PC-3 (cell line): ENCODE results near the gene EBF4. TPM values are rescaled to one million over a fixed set of nuclear protein-coding genes. Genes with fewer than 3 reads are reported as not detected.

ENCODE experiments used
- ATAC-seq: fragments of 200-7000 bp; cut with Tn5 transposase; 2 replicates; pipeline ENCODE4 v1.9.1; 2020; ENCODE audit warnings: mild to moderate bottlenecking, moderate library complexity
- BruUV-seq: library from RNA; stranded (reverse); fragments of 400-500 nt; replicated peaks from 2 replicates; lab custom pipeline; 2021; lab: Mats Ljungman, UMichigan
- CTCF ChIA-PET: fragments of 300-600 bp; sonication (Branson Sonifier 250); formaldehyde crosslinking; loops from one replicate; lab custom pipeline; 2022; ENCODE audit warnings: antibody characterized with exemption; lab: Charles Lee
- POLR2A ChIA-PET: fragments of 300-600 bp; sonication (Branson Sonifier 250); formaldehyde crosslinking; loops from one replicate; lab custom pipeline; 2022; ENCODE audit warnings: antibody characterized with exemption; ENCODE audit not compliant: unreplicated experiment; lab: Charles Lee
- DNase-seq: peaks from one replicate; pipeline ENCODE4 v3.0.0-alpha.2; 2015
- H2AFZ ChIP-seq: fragments of 300-600 bp; sonication (generic); 2 replicates; pipeline ENCODE4 v1.6.0; 2016; ENCODE audit warnings: antibody characterized with exemption, low read length
- H3F3A ChIP-seq: fragments of 300-600 bp; sonication (generic); one replicate; pipeline ENCODE4 v1.6.0; 2017; ENCODE audit warnings: antibody characterized with exemption, low read length, control low read depth, mild to moderate bottlenecking; ENCODE audit not compliant: unreplicated experiment
- H3K27ac ChIP-seq: fragments of 300-600 bp; sonication (generic); 2 replicates; pipeline ENCODE4 v1.5.1; 2016; ENCODE audit warnings: mild to moderate bottlenecking, low read length
- H3K27me3 ChIP-seq: fragments of 300-600 bp; sonication (generic); 2 replicates; pipeline ENCODE4 v1.6.1; 2016; ENCODE audit warnings: low read length, mixed read lengths
- H3K36me3 ChIP-seq: fragments of 300-600 bp; sonication (generic); 2 replicates; pipeline ENCODE4 v1.6.1; 2016; ENCODE audit warnings: low read depth, mixed run types, low read length, mixed read lengths
- H3K4me1 ChIP-seq: fragments of 300-600 bp; sonication (generic); 2 replicates; pipeline ENCODE4 v1.5.1; 2016; ENCODE audit warnings: low read length; ENCODE audit not compliant: insufficient read depth
- H3K4me2 ChIP-seq: fragments of 300-600 bp; sonication (generic); 2 replicates; pipeline ENCODE4 v1.6.0; 2016; ENCODE audit warnings: low read length
- H3K4me3 ChIP-seq: fragments of 300-600 bp; sonication (generic); 2 replicates; pipeline ENCODE4 v1.5.1; 2016; ENCODE audit warnings: mild to moderate bottlenecking, low read length, mixed read lengths
- H3K79me2 ChIP-seq: fragments of 300-600 bp; sonication (generic); 2 replicates; pipeline ENCODE4 v1.6.1; 2017; ENCODE audit warnings: low read length, mixed read lengths
- H3K9ac ChIP-seq: fragments of 300-600 bp; sonication (generic); 2 replicates; pipeline ENCODE4 v1.6.0; 2016; ENCODE audit warnings: mild to moderate bottlenecking, low read length
- H3K9me2 ChIP-seq: fragments of 300-600 bp; sonication (generic); replicated peaks from 2 replicates; pipeline ENCODE4 v1.6.1; 2016; ENCODE audit warnings: mixed run types, low read length, mixed read lengths
- H3K9me3 ChIP-seq: fragments of 300-600 bp; sonication (generic); 2 replicates; pipeline ENCODE4 v1.6.1; 2016; ENCODE audit warnings: low read length, mixed read lengths
- H4K20me1 ChIP-seq: fragments of 300-600 bp; sonication (generic); 2 replicates; pipeline ENCODE4 v1.6.1; 2016; ENCODE audit warnings: low read length, mixed read lengths
- CTCF ChIP-seq: fragments of 300-600 bp; sonication (generic); conservative IDR thresholded peaks from 2 replicates; pipeline ENCODE4 v1.5.1; 2017; ENCODE audit warnings: antibody characterized with exemption, low read depth, mild to moderate bottlenecking, low read length
- EZH2 ChIP-seq: fragments of 300-600 bp; sonication (generic); IDR thresholded peaks from one replicate; pipeline ENCODE4 v1.6.1; 2017; ENCODE audit warnings: antibody characterized with exemption, mild to moderate bottlenecking, low read length; ENCODE audit not compliant: unreplicated experiment
- EZH2phosphoT487 ChIP-seq: fragments of 300-600 bp; sonication (generic); IDR thresholded peaks from 2 replicates; pipeline ENCODE4 v1.6.1; 2018; ENCODE audit warnings: mild to moderate bottlenecking, antibody characterized with exemption, low read length, borderline replicate concordance
- intact Hi-C: fragments of 100-400 bp; cut with micrococcal nuclease; formaldehyde crosslinking; loops from 2 replicates; pipeline ENCODE4 v1.9.0; 2023
- total RNA-seq: library from RNA; depleted of rRNA; stranded (reverse); fragments of >200 nt; gene quantifications from 2 replicates; pipeline ENCODE4 v1.2.3, GENCODE V29; 2014

The EBF4 gene
- total RNA-seq, 1 experiment from 2014 or later, result 1.8 TPM

DNA sequence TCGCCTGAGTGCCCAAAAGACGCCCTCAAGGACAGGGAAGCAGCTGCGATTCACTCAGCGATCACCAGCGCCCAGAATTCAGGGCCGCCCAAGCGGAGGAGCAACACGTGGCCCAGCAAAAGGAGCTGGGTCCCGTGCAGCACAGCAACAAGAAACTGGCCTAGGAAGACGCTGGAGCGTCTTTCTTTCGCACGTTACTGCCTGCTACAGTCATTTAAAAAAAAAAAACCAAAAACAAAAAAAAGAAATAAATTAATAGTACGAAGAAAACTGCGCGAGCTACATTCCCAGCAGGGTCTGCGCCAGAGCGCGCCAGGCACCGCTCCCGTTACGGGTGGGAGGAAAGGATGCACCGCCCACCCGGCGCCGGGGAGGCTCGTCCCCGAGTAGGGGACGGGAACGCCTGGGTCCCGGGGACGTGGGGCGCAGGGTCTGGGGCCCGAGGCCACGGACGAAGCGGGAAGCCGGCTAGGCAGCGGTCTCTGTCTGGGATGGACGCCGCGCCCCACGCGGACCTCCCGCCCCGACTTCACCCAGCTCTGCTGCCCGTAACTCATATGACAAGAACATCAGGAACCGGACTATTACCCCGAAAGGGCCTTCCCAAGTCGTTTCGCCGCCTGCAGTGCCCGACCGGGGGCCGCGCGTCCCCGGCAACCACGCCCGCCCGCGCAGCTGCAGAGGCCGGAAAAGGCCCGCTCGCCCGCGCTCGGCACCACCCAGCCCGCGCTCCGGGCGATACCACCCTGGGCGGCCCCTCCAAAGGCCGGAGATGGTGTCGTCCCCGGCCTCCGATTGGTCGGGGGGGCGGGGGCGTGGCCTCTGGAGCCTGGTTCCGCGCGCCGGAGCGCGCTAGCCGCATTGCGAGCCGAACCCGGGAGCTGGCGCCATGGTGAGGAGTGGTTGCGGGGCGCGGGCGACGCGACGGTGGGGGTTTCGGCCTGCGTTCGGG, 40.5 kb upstream of the EBF4 start, which contains the start of gene NOP56:
NOP56 (plus strand) TSS at position 861 of the 952 bp plus-strand sequence; CDS start at position 890, 29 bp downstream.
- Histone ChIP-seq H3K9me2 (no peaks in the 10 kb centered on the region), H3K4me3 (peak within 1 kb of the TSS; percentile 97), H4K20me1 (peaks cover 44% of the 10 kb centered on the region), H3K4me2 (peak within 1 kb of the TSS; percentile 92), H2AFZ (peak within 1 kb of the TSS; percentile 82), H3K4me1 (peaks cover 25% of the 10 kb centered on the region), H3F3A (peaks cover 33% of the 10 kb centered on the region), H3K9ac (peak within 1 kb of the TSS; percentile 98), H3K27me3 (no peaks in the 10 kb centered on the region), H3K9me3 (no peaks in the 10 kb centered on the region), H3K27ac (peak within 1 kb of the TSS; percentile 80), H3K79me2 (peaks cover 61% of the 10 kb centered on the region), H3K36me3 (peaks cover 44% of the 10 kb centered on the region)
- DNase-seq, result peak; percentile 94
- intact Hi-C loops, result loop anchor here (1.0 kb wide), 1 partner anchor 12 kb away; the partner anchor contains the start of gene IDH3B
- CTCF ChIA-PET, result interaction anchor here (0.6 to 1.2 kb wide), 2 partner anchors 68 to 200 kb away, joined by 3 to 5 read pairs; no protein-coding TSS in a partner anchor
- peak; percentile 92 for ATAC-seq
- POLR2A ChIA-PET, result interaction anchor here (0.6 to 1.0 kb wide), 6 partner anchors 9 to 1268 kb away, joined by 3 to 7 read pairs (median 4); partner anchors contain the start of genes ADISSP, IDH3B and SNRPB
- BruUV-seq, result TSS peak; percentile 56
- TF ChIP-seq EZH2phosphoT487, result no peak
- no peak for TF ChIP-seq CTCF
- TF ChIP-seq EZH2, result no peak

DNA sequence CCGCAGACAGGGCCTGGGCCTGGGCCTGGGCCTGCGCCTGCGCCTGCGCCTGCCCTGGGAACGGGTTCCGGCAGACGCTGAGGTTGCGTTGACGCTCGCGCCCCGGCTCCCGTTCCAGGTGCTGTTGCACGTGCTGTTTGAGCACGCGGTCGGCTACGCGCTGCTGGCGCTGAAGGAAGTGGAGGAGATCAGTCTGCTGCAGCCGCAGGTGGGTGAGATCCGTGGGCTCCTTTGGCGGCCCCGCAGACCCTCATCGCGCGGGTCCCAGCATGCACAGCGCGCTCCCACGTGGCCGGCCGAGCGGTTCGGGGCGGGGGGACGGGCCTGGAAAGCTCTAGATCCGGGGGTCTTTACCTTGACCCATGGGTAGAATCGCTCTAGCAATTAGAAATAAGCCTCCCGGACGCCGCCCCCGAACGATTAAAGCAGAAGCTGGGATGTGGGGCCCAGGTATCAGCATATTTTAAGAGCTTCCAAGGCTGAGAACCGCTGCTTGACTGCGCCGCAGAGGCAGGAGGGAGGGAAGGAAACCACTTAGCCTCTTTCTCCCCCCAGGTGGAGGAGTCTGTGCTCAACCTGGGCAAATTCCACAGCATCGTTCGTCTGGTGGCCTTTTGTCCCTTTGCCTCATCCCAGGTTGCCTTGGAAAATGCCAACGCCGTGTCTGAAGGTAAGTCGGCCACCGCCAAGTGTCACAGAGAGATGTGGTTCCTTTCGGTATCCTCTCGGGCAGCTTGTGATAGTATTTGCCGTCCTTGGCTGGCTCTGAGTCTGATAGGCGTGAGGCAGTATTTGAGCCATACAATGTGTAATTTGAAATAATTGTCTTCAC, 39.6 kb upstream of the EBF4 start:
- Histone ChIP-seq H4K20me1 (peaks cover 53% of the 10 kb centered on the region), H3K27me3 (no peaks in the 10 kb centered on the region), H3K4me3 (peak overlapping the region; percentile 97), H3K9me2 (no peaks in the 10 kb centered on the region), H3K4me1 (peaks cover 25% of the 10 kb centered on the region), H3K9me3 (no peaks in the 10 kb centered on the region), H3F3A (peaks cover 40% of the 10 kb centered on the region), H2AFZ (peak overlapping the region; percentile 33; the same call in 1 of the 2 replicates), H3K36me3 (peaks cover 53% of the 10 kb centered on the region), H3K4me2 (peak overlapping the region; percentile 92), H3K27ac (peak overlapping the region; percentile 40), H3K9ac (peak overlapping the region; percentile 98), H3K79me2 (peaks cover 61% of the 10 kb centered on the region)
- BruUV-seq, result TSS peak; percentile 51
- ATAC-seq (peak; percentile 51), DNase-seq (no peak)
- ChIA-PET POLR2A (interaction anchor here (0.6 kb wide), 2 partner anchors 17 to 1115 kb away, joined by 4 to 5 read pairs; partner anchors contain the start of gene ADISSP), CTCF (interaction anchor here (1.2 kb wide), 1 partner anchor 199 kb away, joined by 3 read pairs; no protein-coding TSS in a partner anchor)
- TF ChIP-seq CTCF (no peak), EZH2 (no peak), EZH2phosphoT487 (no peak)
- intact Hi-C loops, result loop anchor here (1.0 kb wide), 1 partner anchor 11 kb away; the partner anchor contains the start of gene IDH3B
